ENCODE measurements around the gene DIAPH2.
"Not testable (repeated sequence)": the region's sequence is repeated elsewhere in the genome, so short reads cannot be mapped to it uniquely, and the experiment has no call there.

DIAPH2 gene

DNA sequence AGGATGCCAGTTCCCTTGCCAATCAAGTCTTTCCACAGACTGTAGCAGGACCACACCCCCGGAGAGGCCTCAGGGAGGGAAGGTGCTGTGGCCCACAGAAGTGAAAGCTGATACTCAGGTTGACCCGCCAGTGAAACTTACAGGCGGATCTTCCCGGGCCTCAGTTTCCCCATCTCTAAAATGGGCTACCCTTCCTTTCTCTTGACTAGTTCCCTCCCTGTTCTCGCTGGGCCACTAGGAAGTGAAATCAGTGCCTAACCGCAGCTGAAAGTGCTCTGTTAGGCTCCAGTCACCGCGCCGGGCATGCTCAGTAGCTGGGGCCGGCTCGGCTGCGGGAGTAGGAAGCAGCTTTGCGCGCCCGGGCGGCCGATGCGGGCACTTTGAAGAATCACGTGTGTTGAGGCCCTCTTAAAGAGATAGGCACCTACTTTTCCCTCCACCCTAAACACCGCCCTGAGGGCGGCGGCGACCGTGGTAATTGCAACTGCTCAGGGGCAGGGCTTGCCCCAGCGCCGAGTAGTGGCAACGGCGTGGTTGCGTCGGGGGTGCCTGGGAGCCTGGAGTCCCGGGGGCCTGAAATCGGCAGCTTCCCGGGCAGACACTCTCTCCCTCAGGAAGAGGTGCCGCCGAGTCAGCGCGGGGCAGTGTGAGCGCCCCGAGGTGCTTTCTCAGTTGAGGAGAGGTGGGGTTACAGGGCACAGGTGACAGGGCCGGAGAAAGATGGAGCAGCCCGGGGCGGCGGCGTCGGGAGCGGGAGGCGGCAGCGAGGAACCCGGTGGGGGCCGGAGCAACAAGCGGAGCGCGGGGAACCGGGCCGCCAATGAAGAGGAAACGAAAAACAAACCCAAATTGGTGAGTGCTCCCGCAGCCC lies at the start of gene DIAPH2:
TSS of gene DIAPH2 (plus strand) at position 504 of the 871 bp plus-strand sequence.
- DNase-seq, result no peak

DNA sequence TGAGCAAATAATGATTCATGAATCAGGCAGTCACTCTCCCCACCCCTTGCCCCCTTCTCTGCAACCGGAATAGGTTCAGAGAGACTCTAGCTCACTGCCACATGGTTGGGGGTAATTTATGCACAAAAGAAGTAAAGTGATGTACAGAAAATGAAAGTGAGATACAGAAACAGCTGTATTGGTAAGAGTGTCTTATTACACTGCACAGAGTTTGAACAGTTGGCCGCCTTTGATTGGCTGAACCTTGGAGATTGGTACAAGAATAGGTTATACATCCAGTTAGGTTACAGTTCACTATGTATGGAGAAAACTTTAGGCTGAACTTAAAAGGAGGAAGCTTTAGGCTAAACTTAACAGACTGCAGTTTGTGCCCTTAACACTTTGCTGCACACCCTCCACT lies 34.6 kb upstream of the DIAPH2 start:
- no peak for DNase-seq

DNA sequence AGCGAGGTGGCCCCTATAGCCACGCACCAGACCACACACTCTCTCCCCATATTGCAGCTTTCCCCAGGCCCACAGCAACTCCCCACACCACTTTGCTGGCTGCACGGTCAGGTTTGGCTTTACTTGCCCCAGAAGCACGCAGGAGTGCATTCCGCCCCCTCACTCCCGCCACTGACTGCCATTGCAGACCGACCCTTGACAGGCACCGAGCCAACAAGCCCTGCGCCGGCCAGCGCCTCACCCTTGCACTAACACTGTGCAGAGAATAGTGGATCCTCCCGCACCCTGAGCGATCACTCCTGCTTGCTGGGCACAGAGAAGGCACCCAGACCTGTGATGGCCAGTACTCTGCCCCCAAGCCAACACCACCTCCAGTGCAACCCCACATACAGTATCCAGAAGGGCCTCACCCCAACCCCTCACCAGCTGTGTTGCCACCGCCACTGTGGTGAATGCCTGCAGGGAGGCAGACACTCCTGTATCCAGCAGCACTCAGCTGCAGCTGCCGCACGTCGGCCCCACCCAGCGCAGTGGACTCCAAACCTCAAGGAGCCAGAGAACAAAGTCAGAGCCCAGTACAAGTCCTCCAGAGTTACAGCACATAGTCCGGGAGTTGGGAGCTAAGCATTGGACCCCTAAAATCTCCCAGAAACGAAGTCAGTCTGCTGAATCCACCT lies 28.6 kb upstream of the DIAPH2 start:
- no peak for DNase-seq

DNA sequence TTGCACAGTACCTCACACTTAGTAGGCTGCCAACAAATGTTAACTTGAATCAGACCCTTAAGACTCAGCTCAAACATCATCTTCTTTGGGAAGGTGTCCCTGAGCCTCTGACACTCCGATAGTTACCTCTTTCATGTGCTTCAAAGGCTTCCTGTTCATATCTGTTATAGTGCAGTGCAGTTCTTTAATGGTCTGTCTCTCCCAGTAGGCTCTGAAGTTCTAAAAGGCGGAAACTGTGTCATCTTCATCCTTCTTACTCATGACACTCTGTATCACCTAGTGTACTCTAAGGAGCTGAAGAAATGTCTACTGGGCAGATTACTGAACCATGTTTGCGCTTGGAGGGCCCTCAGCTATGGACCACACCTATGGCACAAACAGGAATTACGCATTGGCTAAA lies 2.1 kb upstream of the DIAPH2 start:
- DNase-seq, result no peak

DNA sequence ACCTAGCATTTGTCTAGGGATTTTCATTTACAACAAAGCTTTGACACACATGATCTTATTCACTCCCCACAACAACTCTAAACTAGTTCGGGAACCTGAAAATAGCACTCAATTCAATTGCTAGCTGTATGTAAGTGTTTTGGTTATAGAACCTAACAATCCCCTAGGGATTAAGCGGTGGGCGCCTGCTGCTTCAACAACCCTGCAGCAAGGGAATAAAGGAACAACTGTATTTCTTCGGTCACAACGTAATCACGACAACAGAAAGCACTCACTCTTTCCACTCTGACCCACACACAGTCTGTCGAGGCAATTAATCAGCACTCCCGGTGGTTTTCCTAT lies 674 bp upstream of the DIAPH2 start:
- no peak for DNase-seq

DNA sequence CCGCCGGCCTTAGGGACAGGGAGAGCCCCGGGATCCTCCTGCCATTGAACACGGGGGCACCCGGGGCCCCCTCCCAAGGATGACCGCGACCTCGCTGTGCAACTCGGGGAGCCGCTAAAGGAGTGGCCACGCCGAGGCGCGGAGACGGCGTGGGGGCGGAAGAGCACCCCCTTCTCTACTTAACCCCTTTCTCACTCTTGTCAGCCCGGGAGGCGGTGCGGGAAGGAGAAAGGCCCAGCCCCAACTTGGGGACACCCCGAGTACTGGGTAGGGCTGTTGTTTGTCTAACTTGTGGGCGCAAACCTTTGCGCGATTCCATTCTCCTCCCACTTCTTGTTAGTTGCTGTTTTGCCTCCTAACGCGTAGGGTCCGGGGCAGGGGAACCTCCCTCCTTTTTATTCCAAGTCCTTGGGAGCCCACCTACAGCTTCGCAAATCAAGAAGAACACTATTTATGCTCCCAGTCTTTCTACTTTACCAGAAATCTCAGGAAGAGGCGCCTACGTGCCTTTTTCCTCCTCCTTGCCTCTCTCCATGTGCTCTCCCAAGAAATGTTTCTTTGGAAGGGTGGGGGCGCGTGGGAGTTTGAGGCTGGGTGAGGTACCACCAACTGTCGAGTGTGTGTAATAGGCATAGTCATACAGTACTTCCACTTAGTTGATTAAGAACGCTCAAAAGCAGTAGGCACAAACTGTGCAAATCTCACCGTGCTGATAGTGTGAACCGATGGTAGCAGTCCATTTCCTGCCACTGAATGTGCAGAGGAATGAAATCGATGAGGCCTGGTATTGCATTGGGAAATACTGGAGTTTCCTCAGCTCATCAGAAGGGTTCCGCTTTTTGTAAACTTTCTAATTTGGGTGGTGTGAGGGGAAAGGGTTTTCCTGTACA lies 813 bp downstream of the DIAPH2 start:
- no peak for DNase-seq

DNA sequence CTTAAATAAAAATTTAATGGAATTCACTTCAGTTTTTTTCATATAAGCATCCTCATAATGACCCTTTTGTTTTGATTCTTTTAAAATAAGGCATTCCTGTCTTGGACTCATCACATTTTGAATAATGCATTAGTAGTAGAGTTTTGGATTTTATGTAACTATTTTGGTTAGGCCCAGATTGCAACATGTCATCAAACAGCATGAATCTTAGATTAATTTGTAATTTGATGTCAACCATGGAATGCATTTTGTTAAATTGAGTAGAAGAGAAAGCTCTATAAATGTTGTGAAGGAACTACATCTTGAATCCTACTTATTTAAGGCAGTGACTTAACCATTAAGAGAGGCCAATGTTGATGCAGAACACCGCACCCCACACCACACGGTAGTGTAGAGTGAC lies 3.1 kb downstream of the DIAPH2 start:
- DNase-seq, result no peak

DNA sequence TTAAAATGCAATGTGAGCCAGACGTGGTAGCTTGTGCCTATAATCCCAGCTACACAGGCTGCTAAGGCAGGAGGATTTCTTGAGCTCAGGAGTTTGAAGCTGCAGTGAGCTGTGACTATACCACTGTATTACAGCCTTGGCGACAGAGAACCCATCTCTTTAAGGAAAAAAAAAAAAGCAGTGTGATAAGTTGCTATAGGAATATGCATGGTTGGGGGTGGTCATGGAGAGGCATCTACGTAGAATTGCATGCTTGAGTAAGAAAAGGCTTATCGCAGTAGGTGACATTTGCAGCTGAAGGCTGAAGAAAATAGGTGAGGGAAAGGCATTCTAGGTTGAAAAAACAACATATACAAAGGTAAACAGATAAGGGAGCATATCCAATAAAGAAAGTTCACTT lies 4.1 kb downstream of the DIAPH2 start:
- DNase-seq, result no peak

DNA sequence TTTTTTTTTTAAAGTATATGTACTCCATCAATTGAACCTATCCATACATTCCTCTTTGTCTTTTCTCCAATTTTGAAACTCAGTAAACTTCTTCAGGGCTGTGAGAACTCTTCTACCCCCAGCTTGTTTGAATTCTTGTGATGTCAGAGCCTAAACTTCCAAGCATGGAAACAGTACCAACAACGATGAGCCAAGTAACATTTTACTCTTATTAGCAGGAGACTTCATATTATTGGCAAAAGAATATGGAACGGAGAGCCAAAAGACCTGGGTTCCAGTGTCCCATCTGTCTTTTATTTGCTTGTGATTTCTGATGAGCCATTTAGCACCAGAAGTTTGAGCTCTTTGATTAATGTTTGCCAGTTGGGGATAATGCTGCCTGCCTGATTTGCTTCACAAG lies 5.3 kb downstream of the DIAPH2 start:
- no peak for DNase-seq

DNA sequence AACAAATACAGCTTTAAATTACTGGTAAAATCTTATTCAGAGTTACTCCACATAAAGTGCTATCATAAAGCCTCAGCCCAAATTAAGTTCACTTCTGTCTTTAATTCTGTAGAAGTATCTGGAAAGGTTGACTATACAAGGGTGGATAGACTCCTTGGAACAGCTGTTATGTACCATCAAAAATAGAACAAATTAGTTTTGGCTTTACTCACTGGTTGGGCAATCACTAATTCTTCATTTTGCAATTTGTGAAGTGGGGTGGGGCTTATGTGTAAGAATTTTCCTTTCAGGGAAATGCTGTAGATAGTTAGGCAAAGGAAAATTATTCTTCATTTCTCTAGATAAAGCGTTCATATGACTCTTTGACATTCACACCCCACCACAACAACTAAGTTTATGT lies 7.8 kb downstream of the DIAPH2 start:
- DNase-seq, result no peak

DNA sequence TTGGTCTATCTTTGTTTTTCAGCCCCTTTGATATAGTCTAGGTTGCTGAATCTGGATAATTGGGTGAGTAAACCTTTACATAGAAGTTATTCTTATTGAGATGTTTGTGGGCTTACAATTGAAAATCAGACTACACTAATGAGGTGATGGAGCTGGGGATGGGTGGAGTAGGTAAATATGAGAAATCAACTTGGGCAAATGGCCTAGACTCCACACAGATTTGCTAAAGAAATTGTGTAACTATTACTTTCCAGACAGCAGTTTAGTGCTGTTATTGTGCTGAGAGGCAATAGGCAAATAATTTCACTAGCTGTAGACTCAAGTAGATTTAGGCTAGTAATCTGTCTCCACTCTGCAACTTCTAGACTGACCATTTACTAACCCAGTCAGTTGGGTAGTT lies 8.2 kb downstream of the DIAPH2 start:
- no peak for DNase-seq

DNA sequence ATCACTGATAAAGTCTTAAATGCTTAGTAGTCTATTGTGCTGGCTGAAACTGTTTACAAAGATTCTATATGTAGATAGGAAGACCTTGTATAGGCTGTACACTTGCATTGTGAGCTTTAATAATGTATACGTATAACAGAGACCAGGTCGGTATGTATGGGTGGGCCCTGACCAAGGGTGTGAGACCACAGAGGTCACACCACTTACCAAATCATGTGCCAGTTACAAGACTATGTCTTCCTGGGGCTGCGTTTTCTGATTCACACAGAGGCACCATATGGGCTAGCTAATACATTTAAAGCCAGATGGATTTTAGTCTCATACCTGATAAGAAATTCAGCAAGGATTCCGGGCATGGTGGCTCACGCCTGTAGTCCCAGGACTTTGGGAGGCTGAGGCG lies 8.8 kb downstream of the DIAPH2 start:
- no peak for DNase-seq

DNA sequence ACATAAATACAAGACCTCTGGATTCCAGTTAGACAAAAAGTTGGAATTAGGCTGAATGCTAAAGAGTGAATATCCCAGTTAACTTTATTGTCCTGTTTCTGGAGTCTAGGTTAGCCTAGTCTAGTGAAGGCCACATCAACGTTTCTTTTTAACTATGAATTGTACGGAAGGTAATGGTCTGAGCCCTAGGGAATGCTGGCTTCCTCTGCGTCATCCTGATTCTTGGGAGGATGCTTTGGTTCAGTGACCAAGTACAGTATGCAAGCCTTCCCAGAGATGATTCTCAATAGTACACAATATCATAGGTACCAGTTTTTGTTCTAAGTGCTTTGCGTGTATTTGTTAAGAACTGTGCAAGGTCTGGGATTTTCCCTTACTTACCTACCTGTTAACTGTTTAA lies 11.8 kb downstream of the DIAPH2 start:
- no peak for DNase-seq

DNA sequence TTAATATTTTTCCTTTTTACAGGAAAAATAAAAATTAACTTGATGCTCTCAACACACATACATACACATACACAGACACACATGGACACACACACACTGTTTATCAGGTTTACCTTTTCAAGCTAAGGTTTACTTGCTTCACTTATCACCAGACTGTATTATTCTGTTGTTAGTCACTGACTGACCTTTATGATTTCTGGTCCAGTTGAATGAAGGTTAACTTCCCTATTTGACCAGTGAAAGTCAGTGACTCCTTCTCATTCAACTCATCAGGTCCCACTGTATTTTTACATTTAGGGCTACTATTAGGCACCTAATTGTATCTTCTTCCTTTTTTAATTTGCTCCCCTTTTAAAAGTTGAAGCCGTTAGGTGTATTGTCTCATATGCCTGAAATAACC lies 16.0 kb downstream of the DIAPH2 start:
- DNase-seq, result no peak

DNA sequence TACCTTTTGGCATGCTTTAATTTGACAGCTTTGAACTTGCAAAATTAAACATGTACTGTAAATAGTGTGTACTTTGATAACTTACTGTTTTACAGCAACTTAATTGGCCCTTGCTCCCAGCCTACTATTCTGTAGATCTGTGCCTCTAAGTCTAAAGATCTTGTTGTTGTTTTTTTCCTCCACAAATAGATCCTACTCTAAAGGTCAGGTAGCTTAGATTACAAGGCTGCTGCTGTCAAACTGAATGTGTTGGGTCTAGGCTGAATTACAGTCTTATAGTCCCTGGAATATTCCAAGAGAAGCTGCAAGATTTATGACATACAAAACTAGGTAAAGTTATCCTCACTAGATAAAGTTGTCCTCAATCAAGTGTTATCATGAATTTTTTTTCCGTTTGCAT lies 18.7 kb downstream of the DIAPH2 start:
- no peak for DNase-seq

DNA sequence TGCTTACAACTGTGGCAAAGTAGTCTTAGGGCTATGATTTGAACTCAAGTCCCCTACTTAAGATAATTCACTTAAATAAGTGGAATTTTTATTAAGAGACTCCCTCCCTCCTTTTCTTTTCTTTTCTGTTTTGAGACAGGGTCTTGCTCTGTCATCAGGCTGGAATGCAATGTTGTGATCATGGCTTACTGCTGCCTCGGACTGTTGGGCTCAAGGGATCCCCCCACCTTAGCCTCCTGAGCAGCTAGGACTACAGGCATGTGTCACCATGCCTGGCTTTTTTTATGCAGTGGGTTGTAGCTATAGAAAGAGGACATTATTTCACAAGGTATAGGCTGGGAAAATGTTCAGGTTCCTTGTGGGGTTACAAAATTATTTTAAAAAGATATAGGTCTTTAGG lies 19.2 kb downstream of the DIAPH2 start:
- DNase-seq, result no peak

DNA sequence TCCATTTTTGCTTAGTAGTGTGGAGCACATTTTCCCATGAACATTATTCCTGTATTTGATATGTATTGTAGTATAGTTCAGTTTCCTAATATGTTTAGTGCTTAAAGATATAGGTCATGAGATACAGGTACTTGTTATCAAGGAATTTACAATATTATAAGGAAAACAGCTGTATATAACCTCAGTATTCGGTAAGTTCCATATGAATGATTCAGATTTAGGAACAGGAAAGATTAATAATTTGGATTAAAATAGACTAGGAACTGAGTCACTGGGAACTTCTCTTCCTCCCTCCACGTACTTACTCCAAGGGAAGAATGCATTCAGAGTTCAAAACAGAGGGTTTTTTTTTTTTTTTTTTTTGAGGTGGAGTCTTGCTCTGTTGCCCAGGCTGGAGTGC lies 20.0 kb downstream of the DIAPH2 start:
- DNase-seq, result no peak

DNA sequence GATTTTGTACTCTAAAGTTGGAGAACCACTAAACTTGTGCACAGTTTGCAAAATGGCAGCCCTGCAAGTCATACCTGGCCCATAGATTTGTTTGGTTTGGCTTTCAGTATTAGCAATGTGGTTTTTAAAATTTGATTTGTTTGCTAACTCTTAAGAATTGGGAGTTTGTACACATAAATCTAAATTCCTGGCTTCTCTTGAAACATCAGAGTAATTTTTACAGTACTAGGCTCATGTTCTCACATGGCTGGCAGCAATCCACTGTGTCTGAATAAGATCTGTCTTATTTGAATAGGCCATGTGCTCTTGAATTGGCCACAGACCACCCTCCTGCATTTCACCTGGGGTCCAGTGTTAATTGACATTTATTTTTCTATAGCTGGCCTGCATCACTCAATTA lies 21.3 kb downstream of the DIAPH2 start:
- no peak for DNase-seq

DNA sequence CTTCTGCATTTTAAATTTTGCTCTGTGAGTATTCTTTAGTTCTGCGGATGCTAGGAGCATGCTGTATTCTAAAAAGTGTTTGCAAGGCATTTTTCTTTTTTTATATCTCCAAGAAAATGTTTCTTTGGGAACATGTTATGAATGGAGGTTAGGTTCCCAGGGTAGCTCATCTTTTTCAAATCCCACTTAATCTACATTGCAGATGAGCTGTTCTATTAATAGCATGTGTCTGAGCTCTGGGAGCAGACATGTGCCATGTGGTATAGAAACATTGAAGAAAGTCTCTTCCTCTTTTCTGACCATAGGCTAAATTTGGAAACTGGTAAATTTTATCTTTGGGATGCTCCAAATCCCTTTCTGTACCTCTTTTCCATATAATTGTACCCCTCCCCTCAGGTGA lies 23.2 kb downstream of the DIAPH2 start:
- no peak for DNase-seq

DNA sequence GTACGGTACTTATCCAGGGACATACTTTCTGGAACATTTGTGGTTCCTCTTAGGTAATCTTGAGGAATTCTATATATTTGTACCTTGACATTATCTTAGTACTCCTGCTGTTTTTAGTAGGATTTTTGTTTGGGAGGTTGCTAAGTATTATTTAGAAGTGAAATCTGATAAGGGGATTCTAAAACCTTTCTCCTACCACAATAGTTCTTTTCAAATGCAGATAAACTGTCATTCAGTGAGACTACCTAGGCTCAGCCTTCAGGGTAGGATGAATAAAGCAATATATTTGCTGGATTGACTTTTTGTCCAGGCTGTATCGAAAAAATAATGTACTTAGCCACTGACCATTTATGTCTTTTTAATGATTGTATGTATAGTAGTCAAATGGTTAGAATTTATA lies 25.4 kb downstream of the DIAPH2 start:
- DNase-seq, result no peak

DNA sequence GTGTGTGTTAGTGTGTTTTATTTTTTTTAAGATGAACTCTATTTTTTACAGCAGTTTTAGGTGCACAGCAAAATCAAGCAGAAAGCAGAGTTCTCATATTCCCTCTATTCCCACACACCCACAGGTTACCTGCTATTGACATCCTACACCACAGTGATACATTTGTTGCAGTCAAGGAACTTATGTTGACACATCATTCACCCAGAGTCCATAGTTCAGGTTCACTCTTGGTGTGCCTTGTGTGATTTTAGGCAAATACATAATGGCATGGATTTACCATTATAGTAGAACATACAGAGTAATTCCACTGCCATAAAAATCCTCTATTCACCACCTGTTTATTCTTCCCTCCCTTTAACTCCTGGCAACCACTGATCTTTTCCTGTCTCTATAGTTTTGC lies 28.7 kb downstream of the DIAPH2 start:
- DNase-seq, result no peak

DNA sequence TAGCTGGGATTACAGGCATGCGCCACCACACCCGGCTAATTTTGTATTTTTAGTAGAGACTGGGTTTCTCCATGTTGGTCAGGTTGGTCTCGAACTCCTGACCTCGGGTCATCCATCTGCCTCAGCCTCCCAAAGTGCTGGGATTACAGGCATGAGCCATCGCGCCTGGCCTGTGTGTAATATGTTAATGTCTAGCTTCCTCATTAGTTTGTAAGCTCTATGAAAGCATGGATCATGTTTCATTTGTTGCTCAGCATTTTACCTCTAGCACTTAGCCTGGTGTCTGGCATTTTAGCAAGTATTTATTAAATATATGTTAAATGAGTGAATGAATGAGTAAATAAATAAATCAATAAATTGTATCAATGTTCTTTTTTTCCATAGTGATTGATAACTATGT lies 29.8 kb downstream of the DIAPH2 start:
- DNase-seq, result not testable (repeated sequence)

DNA sequence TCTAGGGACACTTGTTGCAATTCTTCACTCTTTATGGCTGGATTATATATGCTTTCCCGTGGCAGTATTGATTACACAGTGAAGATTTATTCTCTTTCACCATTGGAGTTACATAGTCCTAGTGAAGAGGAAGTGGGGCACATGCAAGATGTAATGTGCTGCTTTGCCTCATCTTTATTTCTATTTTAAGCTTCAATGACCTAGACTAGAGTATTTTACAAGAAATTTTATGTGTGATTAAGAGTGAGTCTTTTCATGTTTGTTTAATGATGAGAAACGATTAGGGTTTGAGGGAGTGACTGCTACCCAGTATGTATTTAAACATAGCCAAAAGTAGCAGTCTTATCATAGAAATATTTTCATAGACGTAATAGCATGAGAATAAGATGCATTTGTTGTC lies 30.8 kb downstream of the DIAPH2 start:
- no peak for DNase-seq

Data from NCI-H1092 treated with DMSO at 0.1 percent for 48 hours (cell line).